GM18868 (cell line): ENCODE measurements around the gene FAM234B.

Source experiments
- ATAC-seq: cut with Tn5 transposase; IDR thresholded peaks from one replicate; pipeline ENCODE4 v1.9.1; 2021; ENCODE audit warnings: mild to moderate bottlenecking, moderate library complexity; ENCODE audit not compliant: unreplicated experiment

Gene FAM234B

DNA sequence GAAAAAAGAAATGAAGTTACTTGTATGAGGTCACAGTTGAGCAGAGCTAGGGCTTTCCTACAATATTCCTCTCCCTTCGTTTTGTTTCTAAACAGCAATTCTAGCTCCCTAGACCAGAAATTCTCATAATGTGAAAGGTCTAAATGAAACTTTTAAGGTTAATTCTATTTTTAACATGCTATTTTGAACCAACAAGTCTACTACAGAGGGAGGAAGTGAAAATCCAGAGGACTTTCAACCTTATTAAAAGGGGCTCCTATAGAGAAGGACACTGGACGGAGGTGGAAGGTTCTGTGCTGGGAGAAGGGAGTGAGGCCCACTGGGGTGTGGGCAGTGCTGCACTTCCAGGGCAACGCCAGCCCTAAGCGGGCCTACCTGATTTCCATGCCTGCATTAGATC, 45.9 kb downstream of the FAM234B start:
- ATAC-seq: peak; percentile 37

DNA sequence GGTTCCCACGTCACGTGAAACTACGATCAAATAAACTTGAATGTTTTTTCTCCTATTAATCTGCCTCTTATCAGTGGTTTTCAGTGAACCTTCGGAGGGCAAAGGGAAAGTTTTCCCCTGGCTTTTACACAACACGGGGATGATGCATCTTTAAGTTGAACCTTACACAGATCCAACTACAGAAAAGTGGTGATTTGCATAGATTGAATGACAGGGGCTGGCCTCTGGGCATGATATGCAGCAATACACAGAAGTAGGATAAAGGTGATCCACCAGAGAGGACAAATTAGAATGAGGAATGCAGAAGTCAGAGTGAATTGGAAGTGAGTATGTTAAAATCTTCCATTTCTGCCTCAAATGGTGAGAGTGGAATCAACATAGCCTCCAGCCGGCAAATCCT, 47.7 kb downstream of the FAM234B start:
- no peak for ATAC-seq

DNA sequence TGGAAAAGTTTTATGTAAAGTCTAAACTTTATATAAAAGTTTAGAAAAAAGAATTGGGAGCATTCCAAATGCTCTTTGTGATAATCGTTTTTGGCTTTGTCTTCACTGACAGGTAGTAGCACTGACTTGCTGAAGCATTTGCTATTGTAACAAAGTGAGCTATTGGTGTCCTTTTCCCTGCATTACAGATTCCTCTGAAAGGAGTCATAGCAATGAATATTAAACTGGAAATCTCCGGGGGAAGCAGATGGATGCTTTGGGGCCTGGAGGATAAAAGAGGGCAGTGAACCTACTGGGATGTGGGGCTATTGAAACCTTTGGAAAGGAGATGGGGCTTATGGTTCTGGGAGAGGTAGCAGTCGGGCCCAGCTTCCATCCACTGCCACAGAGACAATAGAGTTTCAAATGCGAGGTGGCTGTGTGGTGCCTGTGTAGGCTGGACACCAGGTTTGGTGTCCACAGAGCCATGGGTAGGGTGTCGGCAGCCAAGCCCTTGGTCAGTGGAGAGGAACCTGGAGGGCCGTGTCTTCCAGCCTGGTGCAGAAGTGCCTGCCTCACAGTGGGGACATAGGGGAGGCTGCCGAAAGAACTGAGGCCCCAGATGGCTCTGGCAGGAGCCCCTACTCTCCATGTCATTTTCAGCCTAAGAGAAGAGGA, 49.1 kb downstream of the FAM234B start:
- ATAC-seq: no peak

DNA sequence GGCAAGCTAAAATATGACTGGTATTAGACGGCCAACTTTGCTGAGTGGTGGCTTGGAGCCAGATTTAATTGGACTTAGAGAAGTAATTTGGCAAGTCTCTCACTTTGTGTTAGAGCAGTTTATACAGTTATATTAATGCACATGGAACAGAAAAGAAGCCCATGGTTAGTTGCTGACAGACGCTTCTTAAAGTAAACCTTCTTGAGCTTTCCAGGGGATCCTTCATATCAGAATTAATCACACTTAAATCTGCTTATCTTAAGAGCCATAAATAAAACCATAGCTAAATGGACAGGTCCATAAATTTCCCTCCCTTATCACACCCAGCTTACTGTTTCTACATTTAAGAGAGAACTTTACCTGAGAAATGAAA, 49.7 kb downstream of the FAM234B start:
- no peak for ATAC-seq

DNA sequence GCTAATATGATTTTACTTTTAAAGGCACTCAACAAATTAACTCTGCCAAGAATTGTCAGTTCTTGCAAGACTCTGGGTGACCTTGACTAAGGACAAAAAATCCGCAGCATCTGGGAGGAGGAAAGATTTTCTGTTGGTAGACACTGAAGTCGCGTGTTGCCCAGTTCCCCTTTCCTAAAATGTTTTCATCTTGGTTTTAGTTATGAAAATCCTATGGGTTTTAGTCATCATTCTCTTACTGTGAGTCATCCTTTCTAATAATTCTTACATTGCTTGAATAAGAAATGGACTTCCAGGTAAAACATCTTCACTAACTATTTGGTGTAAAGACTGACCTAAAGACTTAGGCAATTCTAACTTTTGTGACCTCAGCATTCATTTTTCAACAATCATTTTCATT, 50.2 kb downstream of the FAM234B start:
- peak; percentile 68 for ATAC-seq

DNA sequence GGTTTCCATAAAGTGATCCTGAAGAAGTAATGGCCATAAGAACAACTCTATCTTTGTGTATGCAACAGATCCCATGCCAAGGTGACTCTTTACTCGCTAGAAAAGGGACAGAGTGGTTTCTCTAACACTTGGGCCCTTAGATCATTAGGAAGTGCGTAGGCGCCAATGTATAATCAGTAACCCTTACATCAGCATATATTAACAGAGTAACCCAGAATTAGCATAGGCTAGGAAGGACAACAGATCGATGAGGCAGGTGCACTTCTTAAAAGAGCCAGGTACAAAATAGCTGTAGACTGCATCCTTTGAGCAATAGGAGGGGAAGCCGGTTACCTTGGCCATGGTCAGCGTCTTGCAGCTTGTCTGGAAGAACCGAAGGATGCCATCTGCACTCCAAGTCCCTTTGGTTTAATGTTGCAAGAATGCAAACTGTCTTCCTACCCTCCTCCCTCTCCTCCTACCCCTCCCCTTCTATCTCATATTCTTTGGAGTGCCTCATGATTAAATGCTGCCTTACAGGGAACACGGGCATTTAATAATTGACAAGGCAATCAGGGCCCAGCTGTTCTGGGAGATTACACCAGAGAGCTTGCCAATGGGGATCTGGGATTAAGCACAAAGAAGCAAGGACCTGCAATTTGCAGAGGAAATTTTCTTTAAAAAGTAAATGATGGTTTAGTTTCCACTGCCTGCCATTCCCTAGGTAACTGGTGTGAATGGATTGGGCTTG, 51.2 kb downstream of the FAM234B start:
- no peak for ATAC-seq

DNA sequence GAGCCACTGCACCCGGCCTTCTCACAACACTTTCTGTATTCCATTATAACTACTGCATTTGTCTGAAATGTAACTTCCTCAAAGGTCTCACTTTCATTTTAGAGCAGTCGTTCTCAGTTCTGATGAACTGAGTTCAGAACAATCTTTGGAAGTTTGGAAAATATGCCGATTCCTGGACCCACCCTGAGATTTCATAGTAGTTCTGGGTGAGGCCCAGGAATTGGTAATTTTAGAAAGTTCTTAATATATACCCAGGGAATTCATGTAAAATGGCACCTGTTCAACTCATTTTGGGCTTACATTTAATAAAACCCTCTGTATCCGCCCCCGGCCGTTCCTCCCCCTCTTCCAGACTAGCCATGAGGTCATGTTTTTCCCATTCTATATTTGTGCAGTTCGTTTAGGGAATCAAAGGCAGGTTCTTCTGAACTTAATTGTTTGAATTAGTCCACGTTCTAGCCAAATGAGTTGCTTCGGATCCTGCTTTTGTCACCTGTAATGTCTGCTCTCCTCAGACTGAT, 53.4 kb downstream of the FAM234B start:
- ATAC-seq: no peak

DNA sequence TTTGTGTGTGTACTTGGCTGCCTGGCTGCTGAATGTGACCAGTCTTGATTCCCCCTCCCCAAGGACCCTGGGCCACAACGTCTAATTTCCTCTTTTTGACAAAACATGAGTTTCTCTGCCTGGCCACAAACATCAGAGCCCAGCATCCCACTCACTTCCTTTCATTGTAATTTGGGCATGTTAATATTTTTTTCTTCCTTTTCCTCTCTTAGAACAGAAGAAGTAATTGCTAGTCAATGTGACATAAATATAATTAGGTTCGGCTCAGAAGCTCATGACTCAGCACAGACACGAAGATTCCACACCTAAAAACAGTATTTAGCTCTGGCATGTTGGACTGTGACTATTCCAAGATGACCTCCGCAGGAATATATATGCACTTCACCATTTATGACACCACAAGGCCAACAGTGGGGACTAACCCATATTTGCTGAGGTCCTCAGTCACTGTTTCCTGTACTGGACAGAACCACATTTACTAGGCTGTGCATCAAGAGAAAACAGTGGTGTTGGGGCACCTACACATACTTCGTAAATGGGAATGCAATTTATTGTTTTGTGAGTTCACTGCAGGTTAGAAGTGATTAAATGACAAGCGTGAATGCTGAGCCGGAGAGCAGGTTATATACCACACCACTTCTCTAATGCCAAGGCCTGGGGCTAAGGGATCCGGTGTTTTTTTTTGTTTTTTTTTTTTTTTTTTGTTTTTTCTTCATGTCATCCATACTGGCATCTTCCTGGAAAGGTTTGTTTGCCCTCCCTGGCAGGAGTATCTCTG, 55.1 kb downstream of the FAM234B start:
- no peak for ATAC-seq

DNA sequence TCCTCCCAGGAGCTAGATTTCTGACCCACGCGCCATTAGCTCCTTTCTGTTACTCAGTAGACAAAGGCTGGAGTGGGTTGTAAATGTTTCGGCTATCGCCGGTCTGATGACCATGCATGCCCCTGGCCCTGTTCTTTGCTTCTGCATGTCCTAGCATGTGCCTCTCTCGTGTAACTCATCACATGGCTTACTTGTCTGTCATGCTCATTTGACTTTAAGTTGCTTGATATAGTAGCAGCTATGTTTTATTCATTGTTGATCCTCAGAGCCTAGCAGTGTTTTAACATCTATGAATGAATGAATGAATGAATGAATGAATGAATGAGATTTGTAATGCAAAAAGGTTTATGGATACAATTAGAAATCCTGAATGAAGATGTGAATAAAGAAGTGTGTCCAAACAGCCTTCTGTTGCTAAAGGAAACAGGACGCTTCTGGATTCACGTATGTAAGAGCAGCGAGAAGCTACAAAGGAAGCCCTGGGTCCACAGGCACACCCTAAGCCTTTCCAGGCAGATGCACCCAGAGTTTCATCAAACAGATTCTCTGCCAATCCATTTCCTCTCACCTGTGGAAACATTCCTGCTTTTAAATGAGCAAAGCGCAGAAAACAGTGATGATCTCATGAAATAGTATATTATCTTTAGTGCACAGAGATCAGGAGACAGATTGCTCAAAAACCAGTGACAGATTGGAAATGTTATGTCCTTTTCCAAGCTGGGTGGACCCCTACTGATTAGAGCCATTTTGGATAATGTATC, 55.8 kb downstream of the FAM234B start:
- ATAC-seq: no peak

DNA sequence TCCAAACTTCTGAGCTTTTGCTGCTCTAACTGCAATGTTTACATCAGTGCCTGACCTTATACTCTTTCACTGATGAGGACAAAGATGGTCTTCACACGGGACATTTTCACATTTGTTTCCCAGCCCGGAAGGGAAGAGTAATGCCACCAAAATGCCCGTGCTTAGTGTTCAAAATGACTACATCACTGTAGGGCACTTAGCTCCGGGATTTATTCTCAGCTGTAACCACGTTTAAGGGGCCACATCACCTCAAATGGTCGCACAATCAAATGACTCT, 56.4 kb downstream of the FAM234B start:
- ATAC-seq: no peak

DNA sequence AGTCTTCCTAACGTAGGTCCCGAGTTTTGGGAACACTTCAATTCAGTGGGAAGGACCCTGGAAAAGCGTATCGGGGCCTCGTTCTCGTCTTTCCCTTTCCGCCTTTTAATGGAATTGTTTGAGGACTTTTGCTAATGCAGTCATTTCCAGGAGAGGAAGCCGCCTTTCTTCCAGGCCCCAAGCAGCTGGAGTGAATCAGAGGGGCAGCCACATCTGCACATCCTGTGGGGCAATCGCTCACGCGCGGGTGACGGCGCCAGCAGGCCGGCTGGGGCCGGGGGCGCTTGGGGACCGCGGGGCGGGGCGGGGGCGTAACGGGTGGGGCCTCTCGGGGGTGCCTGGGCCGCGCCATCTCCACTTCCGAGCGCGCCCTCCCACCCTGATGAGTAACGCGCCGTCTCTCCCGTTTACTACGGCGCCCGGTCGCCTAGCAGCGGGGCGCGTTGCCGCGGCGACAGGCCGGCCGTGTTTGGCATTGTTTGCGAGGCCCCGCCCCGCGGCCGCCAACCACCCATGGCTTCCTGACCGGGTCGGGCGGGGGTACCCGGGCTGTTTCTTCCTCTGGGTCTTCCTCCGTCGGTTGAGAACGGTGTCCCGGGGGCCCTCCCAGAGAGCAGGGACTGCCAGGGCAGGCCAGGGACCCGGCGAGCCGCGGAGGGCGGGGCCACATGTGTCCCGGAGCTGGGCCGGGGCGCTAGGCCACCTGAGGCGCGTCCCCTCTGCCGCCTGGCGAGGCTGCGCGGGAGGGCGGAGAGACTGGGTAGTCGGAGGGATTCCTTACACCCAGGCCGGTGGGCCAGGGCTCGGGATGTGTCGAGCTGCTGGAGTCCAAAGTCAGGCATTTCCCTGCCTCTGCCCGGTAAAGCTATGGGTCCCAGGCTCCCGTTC, 56.9 kb downstream of the FAM234B start:
- ATAC-seq: peak; percentile 83

DNA sequence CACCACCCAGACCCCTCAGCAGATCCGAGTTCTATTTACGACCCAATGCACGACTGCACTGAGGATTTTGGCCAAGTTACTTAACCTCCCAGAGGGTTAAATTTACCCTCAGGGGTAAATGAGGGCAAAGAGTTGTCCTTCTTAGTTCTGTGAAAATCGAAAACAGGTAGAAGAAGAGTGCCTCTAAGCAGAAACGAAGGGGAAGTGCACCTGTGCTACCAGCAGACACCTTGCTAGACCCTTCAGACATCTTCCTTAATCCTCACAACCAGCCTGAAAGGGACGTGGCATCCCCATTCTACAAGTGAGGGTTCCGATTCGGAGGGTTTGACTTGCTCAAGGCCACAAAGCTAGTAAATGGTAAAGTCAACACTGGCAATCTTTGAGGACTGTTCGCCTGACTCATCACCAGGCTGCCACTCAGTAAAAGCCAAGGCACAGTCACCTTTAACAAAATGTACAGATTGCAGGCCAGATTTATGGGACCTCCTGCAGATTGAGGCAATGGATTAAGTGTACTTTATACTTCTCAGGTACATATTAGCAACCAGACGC, 57.7 kb downstream of the FAM234B start:
- no peak for ATAC-seq

DNA sequence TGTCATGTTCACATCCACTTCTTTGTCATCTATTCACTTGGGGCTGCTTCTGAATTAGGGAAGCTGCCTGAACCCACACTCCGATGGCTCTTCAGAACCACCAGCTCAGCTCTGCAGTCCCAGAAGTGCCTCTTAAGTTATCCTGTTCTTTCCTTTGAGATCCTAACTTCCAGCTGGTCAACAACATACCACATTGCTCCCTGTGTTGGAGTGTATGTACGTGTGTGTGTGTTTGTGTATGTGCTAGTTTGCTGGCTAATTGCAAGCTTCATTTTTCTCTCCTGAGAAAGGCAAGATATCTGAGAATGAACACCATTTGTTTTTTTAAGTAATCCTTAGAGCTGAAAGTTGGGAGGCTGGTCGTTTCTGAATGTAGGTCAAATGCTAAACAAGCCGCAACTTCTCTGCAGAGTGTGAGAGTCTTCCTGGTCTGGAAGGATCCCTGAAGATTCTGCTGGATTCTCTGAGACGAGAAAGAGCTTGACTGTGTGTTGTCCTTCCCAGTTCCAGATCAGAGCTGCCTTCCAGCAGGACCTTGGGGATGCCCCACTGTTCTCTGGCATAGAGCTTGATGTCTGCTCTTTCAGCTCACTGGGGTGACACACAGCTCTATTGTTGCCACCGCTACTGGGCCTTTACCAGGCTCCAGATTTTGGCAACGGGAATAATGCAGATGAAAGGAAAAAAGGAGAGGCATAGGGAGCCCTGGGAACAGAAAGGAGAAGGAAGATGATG, 58.4 kb downstream of the FAM234B start:
- ATAC-seq: no peak

DNA sequence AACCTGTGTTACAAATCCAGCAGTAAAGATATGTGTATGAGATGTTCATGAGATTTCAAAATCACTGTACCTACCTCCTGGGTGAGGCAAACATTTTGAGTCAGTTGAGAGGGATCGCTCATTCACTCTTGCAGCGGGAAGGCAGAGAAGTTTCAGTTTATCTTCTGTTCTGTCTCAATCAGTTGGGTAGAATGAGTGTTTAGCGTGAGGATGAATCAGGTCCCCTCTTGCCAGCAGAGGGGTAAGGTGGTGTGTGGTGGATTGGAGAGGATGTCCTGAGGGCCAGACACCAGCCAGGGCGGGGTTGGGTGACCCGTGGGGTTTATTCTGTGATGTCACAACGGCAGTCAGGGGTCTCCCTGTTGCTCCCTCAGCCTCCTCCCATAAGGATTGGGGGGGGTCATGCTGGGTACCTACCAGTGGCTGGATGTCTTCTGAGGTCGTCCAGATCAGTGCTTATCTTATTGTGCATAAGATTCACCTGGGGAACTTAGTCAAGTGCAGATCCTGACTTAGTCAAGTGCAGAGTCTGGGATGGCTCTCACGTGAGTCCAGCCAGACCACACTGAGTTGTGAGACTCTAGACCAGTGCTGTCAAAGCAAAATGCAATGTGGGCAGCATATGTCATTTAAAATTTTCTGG, 59.3 kb downstream of the FAM234B start, which contains the start of gene GSG1:
GSG1 (minus strand) TSS at position 277 of the 643 bp plus-strand sequence; CDS start at position 122, 155 bp downstream.
- no peak for ATAC-seq

DNA sequence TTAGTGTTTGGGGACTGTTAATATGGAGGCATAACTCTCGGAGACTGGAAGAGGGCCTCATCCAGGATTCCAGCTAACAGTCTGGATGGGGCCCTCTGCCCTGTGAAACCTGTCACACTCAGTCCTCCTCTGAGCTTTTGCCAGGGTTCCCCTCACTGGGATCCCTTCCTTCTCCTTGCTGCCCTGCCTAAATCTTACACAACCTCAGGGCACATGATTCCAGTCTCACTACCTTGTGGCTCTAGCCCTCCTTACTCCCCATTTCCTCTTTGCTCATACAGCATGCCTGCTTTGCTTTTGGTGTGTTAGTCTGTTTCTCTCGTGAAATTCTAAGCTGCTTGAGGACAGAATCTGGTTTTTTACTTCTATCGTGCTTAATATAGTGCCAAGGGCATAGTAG, 60.2 kb downstream of the FAM234B start:
- no peak for ATAC-seq

DNA sequence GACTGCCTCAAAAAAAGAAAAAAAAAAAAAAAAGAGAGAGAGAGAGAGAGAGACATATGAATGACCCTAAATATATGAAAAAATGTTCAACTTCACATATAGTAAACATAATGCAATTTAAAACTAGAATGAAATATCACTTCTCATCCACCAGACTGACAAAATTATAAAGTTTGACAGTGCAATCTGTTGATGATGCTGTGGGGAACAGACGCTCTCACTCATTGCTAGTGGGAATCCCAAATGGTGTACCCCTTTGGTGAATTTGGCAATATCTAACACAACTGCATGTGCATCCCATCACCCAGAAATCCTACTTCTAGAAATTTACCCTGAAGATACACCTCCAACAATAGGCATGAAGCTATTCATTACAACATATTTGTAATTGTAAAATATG, 61.6 kb downstream of the FAM234B start:
- ATAC-seq: no peak

DNA sequence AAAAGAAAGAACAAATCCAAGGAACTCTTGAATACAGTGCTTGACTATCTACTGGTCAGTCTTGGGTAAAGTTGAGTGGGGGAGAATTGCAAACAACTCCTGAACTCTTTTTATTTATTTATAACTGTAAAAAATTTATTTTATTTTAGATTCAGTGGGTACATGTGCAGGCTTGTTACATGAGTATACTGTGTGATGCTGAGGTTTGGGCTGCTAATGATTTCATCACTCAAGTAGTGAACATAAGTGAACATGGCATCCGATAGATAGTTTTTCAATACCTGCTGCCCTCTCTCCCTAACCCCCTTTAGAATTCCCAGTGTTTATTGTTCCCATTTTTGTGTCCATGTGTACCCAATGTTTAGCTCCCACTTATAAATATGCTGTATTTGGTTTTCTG, 62.5 kb downstream of the FAM234B start:
- ATAC-seq: no peak

DNA sequence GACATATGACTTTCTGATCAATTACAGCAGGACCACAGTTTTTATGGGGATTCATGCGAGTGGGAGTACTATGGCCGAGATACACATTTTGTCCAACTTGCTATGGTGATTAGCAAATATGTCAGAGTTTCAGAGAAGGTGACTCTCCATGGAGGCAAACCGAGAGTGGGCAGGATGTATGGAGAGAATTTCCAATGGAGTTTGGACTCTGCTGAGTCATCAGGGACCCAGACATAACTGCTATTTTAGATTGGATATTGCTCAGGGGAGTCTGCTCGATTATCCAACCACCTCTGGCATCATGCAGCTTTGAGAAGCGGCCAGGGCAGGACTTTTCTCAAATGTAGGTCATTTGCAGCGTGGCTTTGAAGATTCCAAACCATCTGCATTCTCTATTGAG, 68.8 kb downstream of the FAM234B start:
- no peak for ATAC-seq
